Measurements from ENCODE around the gene NPB.

GRCh38 chr17:81865358-81865732 lies 36.7 kb upstream of the NPB start:
- TF ChIP-seq CTCF (IDR thresholded peaks at IDR 0.05; ENCODE audit: poor library complexity, severe bottlenecking): no peak
- TF ChIP-seq TAF1 (IDR thresholded peaks at IDR 0.05; ENCODE audit: low read depth): no peak
- no peak for TF ChIP-seq MXI1 (conservative IDR thresholded peaks at IDR 0.05; ENCODE audit: poor library complexity, severe bottlenecking)
- TF ChIP-seq POLR2AphosphoS5 (IDR thresholded peaks at IDR 0.05): no peak
- no peak for TF ChIP-seq SMC3 (conservative IDR thresholded peaks at IDR 0.05; ENCODE audit: poor library complexity)
